Upper lobe of right lung (tissue), 1 donor: ENCODE data around the gene EVC2. TPM values are rescaled to one million over a fixed set of nuclear protein-coding genes. Genes with fewer than 3 reads are reported as not detected.
"Not testable (repeated sequence)": the region's sequence is repeated elsewhere in the genome, so short reads cannot be mapped to it uniquely, and the experiment has no call there.

Experiments used
- ATAC-seq: fragments of 200-7000 bp; cut with Tn5 transposase; one replicate; pipeline ENCODE4 v1.9.1; 2020; ENCODE audit warnings: mild to moderate bottlenecking, moderate library complexity
- DNase-seq: peaks from one replicate; pipeline ENCODE4 v3.0.0-alpha.2; 2020
- H3K27ac ChIP-seq: fragments of 200-600 bp; one replicate; pipeline ENCODE4 v1.8.0; 2022
- H3K27me3 ChIP-seq: fragments of 200-600 bp; one replicate; pipeline ENCODE4 v1.8.0; 2022; ENCODE audit warnings: mild to moderate bottlenecking
- H3K36me3 ChIP-seq: fragments of 200-600 bp; one replicate; pipeline ENCODE4 v1.8.0; 2022
- H3K4me1 ChIP-seq: fragments of 200-600 bp; one replicate; pipeline ENCODE4 v1.8.0; 2022
- H3K4me3 ChIP-seq: fragments of 200-600 bp; one replicate; pipeline ENCODE4 v1.8.0; 2022; ENCODE audit warnings: mild to moderate bottlenecking
- H3K9me3 ChIP-seq: fragments of 200-600 bp; one replicate; pipeline ENCODE4 v1.8.0; 2022
- intact Hi-C: fragments of 100-400 bp; cut with DNase I; formaldehyde crosslinking; loops from one replicate; pipeline ENCODE4 v1.11.0; 2022
- total RNA-seq: library from RNA; stranded (reverse); fragmentation: NEBNext Ultra II Directional; extraction: Animal tissue kit (Norgen Biotek cat#: 25700); gene quantifications from one replicate; pipeline ENCODE4 v1.2.1, GENCODE V29; 2021
- TF ChIP-seq, protein P1 (sequence below): fragments of 200-600 bp; IDR thresholded peaks from one replicate; pipeline ENCODE4 v1.8.0; 2022; ENCODE audit warnings: antibody characterized with exemption
- donor health status: DM: no; HTN: yes; CAD: no; lungs with severe emphysema.

The EVC2 gene
- total RNA-seq, 1 donor from 2014 or later = 6.3 TPM

DNA sequence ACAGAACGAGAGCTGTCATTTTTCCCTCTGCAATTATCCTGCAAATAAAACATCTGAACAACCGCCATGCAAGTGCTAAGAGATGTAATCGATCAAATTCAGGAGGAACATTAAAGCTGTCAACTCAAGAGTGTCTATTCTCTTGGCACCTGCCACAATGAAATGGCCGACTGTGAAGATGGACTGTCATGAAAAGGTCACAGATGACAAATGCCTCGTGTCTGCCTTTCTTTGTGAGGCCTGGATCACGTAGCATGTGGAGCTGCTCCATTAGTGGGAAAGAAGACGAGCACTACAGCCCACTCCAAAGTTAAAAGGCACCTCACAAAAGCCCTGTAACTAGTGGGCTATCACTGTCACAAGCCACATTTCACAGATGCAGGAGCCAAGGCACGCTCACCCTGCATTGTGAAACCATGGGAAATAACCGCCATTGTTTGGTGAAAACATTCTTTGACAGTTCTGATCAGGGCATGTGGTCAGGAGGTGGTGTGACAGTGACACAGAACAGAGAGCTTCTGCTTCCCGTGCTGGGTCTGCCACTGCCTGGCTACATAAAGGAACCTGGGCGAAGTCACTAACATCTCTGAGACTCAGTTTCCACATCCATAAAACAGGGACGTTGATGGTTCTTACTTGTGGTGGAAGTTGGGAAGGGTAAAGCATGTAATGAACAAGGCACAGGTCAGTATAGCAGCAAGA is 98.9 kb downstream of the EVC2 start:
- Histone ChIP-seq H3K27me3 (no peaks in the 10 kb centered on the region), H3K36me3 (peaks cover 5% of the 10 kb centered on the region), H3K9me3 (no peaks in the 10 kb centered on the region), H3K4me3 (no peak overlapping the region), H3K27ac (no peak overlapping the region), H3K4me1 (no peaks in the 10 kb centered on the region)
- intact Hi-C loops = no loop called here
- DNase-seq (no peak), ATAC-seq (no peak)
- TF ChIP-seq, protein P1, sequence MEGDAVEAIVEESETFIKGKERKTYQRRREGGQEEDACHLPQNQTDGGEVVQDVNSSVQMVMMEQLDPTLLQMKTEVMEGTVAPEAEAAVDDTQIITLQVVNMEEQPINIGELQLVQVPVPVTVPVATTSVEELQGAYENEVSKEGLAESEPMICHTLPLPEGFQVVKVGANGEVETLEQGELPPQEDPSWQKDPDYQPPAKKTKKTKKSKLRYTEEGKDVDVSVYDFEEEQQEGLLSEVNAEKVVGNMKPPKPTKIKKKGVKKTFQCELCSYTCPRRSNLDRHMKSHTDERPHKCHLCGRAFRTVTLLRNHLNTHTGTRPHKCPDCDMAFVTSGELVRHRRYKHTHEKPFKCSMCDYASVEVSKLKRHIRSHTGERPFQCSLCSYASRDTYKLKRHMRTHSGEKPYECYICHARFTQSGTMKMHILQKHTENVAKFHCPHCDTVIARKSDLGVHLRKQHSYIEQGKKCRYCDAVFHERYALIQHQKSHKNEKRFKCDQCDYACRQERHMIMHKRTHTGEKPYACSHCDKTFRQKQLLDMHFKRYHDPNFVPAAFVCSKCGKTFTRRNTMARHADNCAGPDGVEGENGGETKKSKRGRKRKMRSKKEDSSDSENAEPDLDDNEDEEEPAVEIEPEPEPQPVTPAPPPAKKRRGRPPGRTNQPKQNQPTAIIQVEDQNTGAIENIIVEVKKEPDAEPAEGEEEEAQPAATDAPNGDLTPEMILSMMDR = no peak

DNA sequence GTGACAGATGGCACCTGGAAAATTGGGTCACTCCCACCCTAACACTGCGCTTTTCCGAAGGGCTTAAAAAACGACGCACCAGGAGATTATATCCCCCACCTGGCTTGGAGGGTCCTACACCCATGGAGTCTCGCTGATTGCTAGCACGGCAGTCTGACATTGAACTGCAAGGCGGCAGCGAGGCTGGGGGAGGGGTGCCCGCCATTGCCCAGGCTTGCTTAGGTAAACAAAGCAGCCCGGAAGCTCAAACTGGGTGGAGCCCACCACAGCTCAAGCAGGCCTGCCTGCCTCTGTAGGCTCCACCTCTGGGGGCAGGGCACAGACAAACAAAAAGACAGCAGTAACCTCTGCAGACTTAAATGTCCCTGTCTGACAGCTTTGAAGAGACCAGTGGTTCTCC is 114.5 kb downstream of the EVC2 start:
- H3K27me3 ChIP-seq, H3K4me3 ChIP-seq, DNase-seq, H3K4me1 ChIP-seq, H3K27ac ChIP-seq, H3K9me3 ChIP-seq, intact Hi-C loops, ATAC-seq, H3K36me3 ChIP-seq: not testable (repeated sequence)

DNA sequence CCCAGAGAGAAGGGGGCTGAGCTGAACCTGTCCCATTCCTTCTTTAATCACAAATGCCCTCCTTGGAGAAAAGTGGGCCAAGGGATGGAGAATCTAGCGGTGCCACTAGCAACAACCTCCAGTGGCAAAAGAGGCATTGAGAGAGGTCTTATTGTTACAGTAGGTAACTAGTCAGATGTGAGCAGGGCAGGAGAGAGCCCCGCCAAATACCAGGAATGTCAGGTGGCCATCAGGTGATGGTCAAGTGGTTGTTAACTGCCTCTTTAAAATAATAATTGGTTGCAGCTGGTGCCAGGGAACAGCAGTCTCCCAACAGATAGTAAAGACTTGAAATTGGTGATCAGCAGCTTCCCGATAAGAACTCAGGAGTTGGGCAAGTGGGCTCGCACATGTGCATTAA is 116.1 kb downstream of the EVC2 start:
- Histone ChIP-seq H3K27ac (no peak overlapping the region), H3K4me1 (no peaks in the 10 kb centered on the region), H3K9me3 (no peaks in the 10 kb centered on the region), H3K4me3 (no peak overlapping the region), H3K36me3 (peaks cover 5% of the 10 kb centered on the region), H3K27me3 (no peaks in the 10 kb centered on the region)
- ATAC-seq = no peak
- TF ChIP-seq, protein P1 = no peak
- DNase-seq = no peak
- intact Hi-C loops = no loop called here

DNA sequence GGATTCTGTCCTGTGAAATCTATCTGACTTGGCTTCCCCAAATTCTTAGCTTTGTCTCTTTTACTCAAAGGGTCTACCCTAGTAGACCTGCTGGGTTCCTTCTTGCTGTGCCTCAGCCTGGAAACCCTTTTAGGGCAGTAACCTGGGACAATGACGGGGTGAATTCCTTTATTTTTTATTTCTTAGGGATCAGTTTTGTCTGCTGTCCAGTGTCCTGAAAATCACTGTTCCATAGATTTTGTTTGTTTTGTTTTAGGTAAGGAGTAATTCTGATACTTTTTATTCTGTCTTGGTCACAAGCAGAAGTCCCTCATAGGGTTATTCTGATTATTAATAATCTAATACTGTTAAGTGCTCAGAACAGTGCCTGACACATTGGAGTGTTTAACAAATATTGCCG is 118.9 kb downstream of the EVC2 start:
- ATAC-seq (no peak), DNase-seq (no peak)
- peaks cover 5% of the 10 kb centered on the region for H3K36me3 ChIP-seq

DNA sequence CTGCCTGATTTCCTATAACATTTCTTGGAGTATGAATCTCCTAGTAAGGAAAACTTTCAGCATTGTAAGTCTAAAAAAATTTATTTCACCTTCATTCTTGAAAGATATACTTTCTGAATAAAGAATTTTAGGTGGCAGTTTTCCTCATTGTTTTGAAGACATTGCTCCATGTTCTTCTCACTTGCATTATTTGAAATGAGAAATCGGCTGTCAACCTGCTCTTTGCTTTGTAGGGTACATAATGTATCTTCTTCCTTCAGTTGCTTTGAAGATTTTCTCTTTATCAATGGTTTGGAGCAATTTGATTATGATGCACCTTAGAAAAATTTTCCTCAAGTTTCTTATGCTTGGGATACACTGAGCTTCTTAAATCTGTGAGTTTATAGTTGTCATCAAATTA is 120.3 kb downstream of the EVC2 start:
- peaks cover under 1% of the 10 kb centered on the region for H3K36me3 ChIP-seq
- TF ChIP-seq, protein P1 = no peak
- H3K4me1 ChIP-seq = no peaks in the 10 kb centered on the region
- H3K9me3 ChIP-seq = no peaks in the 10 kb centered on the region
- no peak for ATAC-seq
- DNase-seq = no peak
- no peak overlapping the region for H3K27ac ChIP-seq
- intact Hi-C loops = no loop called here
- H3K4me3 ChIP-seq = no peak overlapping the region
- no peaks in the 10 kb centered on the region for H3K27me3 ChIP-seq

More for the DNA sequence above, 118.9 kb downstream of the EVC2 start:
- Histone ChIP-seq H3K4me3 (no peak overlapping the region), H3K9me3 (no peaks in the 10 kb centered on the region), H3K4me1 (no peaks in the 10 kb centered on the region), H3K27me3 (no peaks in the 10 kb centered on the region), H3K27ac (no peak overlapping the region)
- intact Hi-C loops = no loop called here
- TF ChIP-seq, protein P1 = no peak

DNA sequence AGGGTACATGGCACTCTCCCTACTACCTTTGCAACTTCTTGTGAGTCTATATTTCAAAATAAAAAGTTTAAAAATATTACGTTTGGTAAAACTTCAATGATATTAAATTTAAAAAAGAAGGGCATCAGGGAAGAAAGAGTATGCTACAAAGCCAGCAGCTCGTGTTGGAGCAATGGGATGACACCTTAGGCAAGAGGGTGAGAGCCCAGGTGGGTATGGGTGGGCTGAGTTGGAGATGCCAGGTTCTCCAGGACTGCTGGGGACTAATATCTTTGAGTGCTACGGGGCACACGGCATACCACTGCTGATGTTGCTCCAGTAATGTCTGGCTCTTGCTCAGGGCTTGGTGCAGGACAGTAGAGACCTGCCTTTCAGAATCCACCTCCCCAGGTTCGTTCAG is 132.4 kb downstream of the EVC2 start:
- TF ChIP-seq, protein P1 = no peak
- ATAC-seq (no peak), DNase-seq (no peak)
- Histone ChIP-seq H3K27me3 (no peaks in the 10 kb centered on the region), H3K9me3 (no peaks in the 10 kb centered on the region), H3K36me3 (peaks cover 4% of the 10 kb centered on the region), H3K4me3 (no peak overlapping the region), H3K4me1 (no peaks in the 10 kb centered on the region), H3K27ac (no peak overlapping the region)
- intact Hi-C loops = no loop called here
